DMS79 treated with DMSO at 0.1 percent for 48 hours (cell line): Measurements from ENCODE around the gene USP30.
"Not testable (repeated sequence)": the region's sequence is repeated elsewhere in the genome, so short reads cannot be mapped to it uniquely, and the experiment has no call there.

Source experiments
- DNase-seq: peaks from one replicate; lab custom pipeline; 2025; lab: John Stamatoyannopoulos, UW

USP30 gene

GRCh38 chr12:109053382-109054123 is 1.2 kb downstream of the USP30 start:
- no peak for DNase-seq

DNA sequence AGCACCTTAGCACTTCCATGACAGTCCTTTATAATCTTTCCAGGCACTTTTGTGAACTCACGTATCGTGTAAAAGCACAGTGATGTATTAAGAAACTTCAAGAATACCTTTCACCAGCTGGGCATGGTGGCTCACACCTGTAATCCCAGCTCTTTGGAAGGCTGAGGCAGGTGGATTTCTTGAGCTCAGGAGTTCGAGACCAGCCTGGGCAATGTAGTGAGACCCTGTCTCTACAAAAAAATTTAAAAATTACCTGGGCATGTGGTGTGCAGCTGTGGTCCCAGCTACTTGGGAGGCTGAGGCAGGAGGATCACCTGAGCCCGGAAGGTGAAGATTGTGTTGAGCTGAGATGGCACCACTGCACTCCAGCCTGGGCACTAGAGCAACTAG is 1.7 kb downstream of the USP30 start:
- not testable (repeated sequence) for DNase-seq

DNA sequence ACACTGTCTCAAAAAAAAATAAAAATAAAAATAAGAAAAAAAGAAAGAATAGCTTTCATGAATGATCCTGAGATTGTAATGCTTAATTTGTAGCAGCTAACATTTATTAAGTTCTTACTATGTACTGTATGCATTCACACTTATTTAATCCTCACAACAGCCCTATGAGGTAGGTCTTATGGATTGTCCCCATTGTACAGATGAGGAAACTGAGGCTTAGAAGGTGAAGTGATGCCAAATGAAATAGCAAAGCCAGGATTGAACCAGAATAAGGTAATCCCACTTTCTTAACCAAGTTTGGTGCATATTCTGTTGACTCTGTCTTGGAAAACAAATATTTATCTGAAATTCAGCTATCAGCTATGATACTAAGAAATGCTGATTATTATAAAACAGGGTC is 2.1 kb downstream of the USP30 start:
- no peak for DNase-seq

GRCh38 chr12:109056891-109057290 is 4.5 kb downstream of the USP30 start:
- no peak for DNase-seq

DNA sequence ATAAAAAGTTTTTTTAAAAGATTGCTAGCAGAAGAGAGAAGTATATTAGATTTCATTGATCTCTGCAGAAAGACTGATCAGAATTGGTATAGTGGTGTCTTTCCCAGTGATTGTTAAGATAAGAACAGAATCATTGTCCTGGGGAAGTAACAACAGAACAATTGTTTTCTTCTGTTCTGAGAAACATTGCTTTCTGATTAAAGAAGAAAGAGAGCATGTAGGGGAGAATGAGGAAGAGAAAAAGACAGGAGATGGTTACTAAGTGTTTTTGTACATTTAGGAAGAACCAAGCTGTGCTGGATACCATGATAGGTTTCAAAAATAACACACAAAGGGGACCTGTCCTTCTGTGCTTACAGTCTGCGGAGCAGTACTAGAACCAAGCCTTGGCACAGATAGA is 5.0 kb downstream of the USP30 start:
- no peak for DNase-seq

DNA sequence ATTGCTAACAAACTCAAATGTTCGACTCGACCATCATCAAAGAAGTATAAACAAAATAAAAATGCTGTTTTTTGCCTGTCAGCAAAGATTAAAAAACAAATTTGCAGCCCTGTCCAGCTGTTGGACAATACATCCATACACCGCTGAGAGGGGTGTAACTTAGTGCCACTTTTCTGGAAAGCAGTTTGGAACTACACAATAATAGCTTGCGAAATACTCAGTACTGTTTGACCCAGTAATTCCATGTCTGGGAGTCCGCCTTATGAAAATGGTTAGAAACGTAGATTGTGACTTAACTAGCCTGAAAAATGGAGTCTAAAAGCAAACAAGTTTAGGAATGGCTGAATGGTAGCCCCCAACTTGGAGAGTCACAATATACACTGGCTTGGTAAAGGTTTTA is 6.4 kb downstream of the USP30 start:
- no peak for DNase-seq

- no peak for DNase-seq
Observed at GRCh38 chr12:109064143-109064542, 11.8 kb downstream of the USP30 start.

DNA sequence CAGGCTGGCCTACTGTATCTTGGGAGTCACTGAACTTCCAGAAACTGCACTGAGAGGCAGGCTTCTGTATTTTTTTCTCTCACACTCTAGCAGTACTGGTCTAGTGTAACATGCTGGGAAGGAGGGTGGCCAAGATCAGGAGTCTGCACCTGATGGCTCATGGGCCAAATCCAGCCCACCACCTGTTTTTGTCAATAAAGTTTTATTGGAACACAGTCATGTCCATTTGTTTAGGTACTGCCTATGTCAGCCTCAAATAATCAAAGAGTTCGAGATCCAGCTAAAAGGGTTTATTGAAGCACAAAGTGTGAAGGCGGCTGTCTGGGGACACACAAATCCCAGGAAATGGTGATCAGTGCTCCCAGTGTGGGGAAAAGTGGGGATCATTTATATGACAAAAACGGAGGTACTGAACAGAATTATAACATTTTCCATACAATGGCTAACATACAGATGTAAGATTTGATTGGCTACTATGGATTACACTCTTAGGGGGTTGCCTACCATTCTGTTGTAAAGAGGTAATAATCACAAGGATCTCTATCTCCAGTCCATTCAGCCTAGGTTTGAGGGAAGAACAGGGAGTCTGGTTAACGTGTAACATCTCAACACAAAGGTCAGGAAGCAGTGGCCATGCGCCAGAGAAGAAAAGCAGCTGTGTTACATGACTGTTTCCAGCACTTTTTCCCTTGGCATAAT is 12.9 kb downstream of the USP30 start:
- no peak for DNase-seq

- no peak for DNase-seq
Observed at GRCh38 chr12:109065853-109066193, 13.4 kb downstream of the USP30 start.

DNA sequence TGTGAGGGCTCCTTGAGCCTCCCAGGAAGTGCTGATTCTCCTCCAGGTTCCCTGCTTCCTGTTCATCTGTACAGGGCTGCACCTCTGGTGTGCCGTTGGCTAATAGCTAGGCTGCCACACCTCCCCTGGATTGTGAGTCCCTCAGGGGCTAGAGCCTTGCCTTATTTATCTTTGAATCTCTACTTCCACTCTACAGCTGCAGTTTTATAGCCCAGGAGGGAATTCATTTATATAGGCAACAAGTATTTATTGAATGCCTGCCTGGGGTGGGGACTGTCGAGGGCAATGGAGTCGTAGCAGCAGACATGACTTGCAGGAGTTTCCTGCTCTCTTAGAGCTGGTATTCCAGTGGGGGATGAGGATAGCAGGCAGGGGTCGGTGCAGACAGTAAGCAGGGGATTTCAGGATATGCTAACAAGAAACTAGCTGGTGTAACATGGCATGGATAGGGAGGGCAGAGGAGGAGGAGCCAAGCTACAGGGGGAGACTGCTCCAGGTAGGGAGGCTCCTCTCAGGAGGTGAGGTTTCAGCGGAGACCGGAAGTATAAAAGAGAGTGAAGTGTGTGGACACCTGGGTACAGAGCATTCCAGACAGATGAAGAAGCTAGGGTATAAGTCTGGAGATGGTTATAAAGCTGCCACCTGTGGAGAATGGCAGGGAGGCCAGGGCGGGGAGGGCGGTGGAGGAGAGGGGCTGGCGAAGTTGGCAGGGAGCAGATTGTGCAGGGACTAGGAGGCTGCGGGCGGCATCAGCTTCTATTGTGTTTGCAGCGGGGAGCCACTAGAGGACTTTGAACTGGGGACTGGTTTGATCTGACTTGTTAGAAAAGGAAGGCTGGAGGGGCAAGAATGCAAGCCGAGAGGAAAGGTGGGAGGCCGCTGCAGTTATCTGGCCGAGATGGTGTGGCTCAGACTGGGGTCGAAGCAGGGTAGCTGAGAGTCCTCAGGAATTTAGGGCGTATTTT is 17.2 kb downstream of the USP30 start:
- peak; percentile 9 for DNase-seq

GRCh38 chr12:109074866-109075265 is 22.5 kb downstream of the USP30 start:
- DNase-seq = no peak

GRCh38 chr12:109082751-109083150 is 30.4 kb downstream of the USP30 start:
- no peak for DNase-seq

- DNase-seq = no peak
Observed at GRCh38 chr12:109084425-109084824, 32.0 kb downstream of the USP30 start.

- no peak for DNase-seq
Observed at GRCh38 chr12:109085590-109085989, 33.2 kb downstream of the USP30 start.

- DNase-seq = no peak
Observed at GRCh38 chr12:109087250-109087649, 34.9 kb downstream of the USP30 start.

DNA sequence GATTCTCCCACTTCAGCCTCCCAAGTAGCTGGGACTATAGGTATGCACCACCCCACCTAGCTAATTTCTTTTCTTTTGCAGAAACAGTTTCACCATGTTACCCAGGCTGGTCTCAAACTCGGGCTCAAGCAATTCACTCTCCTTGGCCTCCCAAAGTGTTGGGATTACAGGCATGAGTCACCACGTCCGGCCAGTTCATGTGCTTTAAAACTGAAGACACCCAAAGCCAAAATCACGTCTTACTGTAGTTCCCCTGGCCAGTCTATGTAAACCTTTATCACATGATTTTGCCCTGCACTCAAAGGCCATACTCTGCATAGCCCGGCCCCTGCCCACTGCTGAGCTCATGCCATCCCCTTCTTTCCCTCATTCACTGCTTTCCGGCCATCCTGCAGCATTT is 36.4 kb downstream of the USP30 start:
- DNase-seq = no peak

- DNase-seq = no peak
Observed at GRCh38 chr12:109089683-109090082, 37.3 kb downstream of the USP30 start.

DNA sequence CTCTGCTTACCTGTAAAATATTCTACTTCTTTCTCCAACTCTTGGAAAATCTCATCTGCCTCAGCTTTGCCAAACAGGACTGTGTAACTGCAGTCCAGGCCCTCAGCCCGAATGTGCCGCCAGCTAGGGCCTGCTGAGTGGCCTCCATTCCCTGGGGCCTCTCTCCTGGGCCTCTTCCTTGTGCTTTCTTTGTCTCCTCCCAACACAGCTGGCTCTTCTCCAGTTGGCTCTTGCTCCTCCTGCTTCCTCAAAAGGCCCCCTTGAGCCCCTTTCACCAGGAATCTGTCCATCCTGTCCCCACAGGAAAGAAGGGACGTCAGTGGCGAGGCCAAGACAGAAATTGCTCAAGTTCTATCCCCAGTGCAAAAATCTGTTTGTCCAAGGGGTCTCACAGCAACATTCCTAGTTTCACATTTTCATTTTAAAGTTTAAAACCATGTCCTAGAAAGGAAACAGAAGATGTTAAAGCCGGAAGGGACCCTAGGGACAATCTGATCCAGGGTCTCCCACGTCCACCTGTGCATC is 40.2 kb downstream of the USP30 start:
- DNase-seq = no peak

DNA sequence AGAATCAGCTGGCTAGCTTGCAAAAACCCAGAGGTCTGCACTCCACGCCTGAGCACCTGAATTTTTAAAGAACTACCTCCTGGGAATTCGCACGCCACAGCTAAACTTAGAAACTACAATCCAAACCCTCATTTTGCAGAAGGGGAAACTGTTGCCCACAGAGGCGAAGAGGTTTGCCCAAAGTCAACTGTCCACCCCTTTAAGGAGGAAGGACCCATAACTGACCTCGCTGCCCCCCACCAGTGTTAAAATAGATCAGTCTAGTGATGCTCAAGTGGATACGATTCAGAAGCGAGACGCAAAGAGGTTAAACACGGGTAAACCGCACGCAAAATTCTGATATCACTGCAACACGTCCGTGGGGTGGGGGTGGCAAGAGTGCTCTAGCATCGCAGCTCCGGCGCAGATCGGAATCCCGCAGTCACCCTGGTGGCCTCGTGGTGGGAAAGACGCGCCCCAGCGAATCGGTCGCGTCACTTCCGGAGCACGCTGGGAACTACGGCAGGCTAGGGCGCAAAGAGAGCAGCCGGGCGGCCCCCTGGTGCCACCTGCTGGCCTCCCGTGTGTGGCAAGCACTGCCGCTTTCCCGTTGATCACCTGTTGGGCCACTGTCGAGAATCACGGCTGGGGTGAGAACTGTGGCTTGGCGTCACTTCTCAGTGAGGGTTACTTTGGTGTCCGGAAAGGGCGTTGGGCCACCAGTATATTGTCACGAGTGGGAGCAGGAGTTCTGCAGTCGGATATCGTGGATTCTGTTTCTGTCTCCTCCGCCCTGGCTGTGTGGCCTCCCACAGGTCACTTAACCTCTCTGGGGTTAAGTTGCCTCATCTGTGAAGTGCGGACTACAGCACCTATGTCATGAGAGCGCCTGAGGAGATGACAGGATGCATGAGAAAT is 40.9 kb downstream of the USP30 start, which contains the start of gene ALKBH2:
Gene ALKBH2 (minus strand): TSS at position 451 of the 897 bp plus-strand sequence. CDS start 686 bp downstream, outside the sequence.
- peak; percentile 83 for DNase-seq

DNA sequence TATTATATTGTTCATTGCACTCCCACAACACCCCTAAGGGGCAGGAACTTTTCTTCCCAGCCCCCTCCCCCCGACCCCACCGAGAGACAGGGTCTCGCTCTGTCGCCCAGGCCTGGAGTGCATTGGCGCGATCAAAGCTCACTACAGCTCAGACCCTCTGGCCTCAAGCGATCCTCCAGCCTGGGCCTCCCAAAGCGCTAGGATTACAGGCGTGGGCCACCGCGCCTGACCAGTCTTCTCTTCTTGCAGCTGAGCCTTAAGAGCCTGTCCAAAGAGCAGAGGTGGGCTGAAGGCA is 44.7 kb downstream of the USP30 start:
- DNase-seq = no peak

- DNase-seq = peak; percentile 94
Observed at GRCh38 chr12:109097435-109098182, 45.2 kb downstream of the USP30 start, which contains the start of gene UNG. Gene UNG, plus strand, starts transcription at chr12:109097597. Its CDS starts 83 bp downstream, at chr12:109097680.
